HG02763 (cell line): ENCODE results near the gene SLC26A3.
"Not testable (repeated sequence)": the region's sequence is repeated elsewhere in the genome, so short reads cannot be mapped to it uniquely, and the experiment has no call there.

Source experiments
- ATAC-seq: cut with Tn5 transposase; IDR thresholded peaks from one replicate; pipeline ENCODE4 v1.9.1; 2021; ENCODE audit warnings: mild to moderate bottlenecking, moderate library complexity; ENCODE audit not compliant: unreplicated experiment

The SLC26A3 gene

GRCh38 chr7:107803009-107803610 lies at the start of gene SLC26A3:
TSS of gene SLC26A3 (minus strand) at chr7:107803223. CDS start at chr7:107794509, 8,714 bp downstream.
- ATAC-seq: no peak

GRCh38 chr7:107850643-107851042 lies 47.6 kb upstream of the SLC26A3 start:
- no peak for ATAC-seq

- ATAC-seq: no peak
Observed at GRCh38 chr7:107850216-107850615, 47.2 kb upstream of the SLC26A3 start.

- not testable (repeated sequence) for ATAC-seq
Observed at GRCh38 chr7:107848211-107848610, 45.2 kb upstream of the SLC26A3 start.

GRCh38 chr7:107847836-107848175 lies 44.8 kb upstream of the SLC26A3 start:
- ATAC-seq: not testable (repeated sequence)

GRCh38 chr7:107847168-107847835 lies 44.3 kb upstream of the SLC26A3 start:
- no peak for ATAC-seq

- no peak for ATAC-seq
Observed at GRCh38 chr7:107846324-107846723, 43.3 kb upstream of the SLC26A3 start.

- ATAC-seq: no peak
Observed at GRCh38 chr7:107843184-107843583, 40.2 kb upstream of the SLC26A3 start.

GRCh38 chr7:107842213-107842612 lies 39.2 kb upstream of the SLC26A3 start:
- ATAC-seq: no peak

GRCh38 chr7:107838816-107839565 lies 36.0 kb upstream of the SLC26A3 start:
- ATAC-seq: no peak

GRCh38 chr7:107838024-107838601 lies 35.1 kb upstream of the SLC26A3 start:
- no peak for ATAC-seq

- ATAC-seq: no peak
Observed at GRCh38 chr7:107837145-107837512, 34.1 kb upstream of the SLC26A3 start.

- no peak for ATAC-seq
Observed at GRCh38 chr7:107836237-107837144, 33.5 kb upstream of the SLC26A3 start.

- ATAC-seq: no peak
Observed at GRCh38 chr7:107834401-107834800, 31.4 kb upstream of the SLC26A3 start.

GRCh38 chr7:107833684-107834106 lies 30.7 kb upstream of the SLC26A3 start:
- no peak for ATAC-seq

GRCh38 chr7:107830420-107830819 lies 27.4 kb upstream of the SLC26A3 start:
- no peak for ATAC-seq

- no peak for ATAC-seq
Observed at GRCh38 chr7:107828540-107828939, 25.5 kb upstream of the SLC26A3 start.

- no peak for ATAC-seq
Observed at GRCh38 chr7:107827501-107827900, 24.5 kb upstream of the SLC26A3 start.

- ATAC-seq: no peak
Observed at GRCh38 chr7:107826451-107826850, 23.4 kb upstream of the SLC26A3 start.

- no peak for ATAC-seq
Observed at GRCh38 chr7:107824858-107825257, 21.8 kb upstream of the SLC26A3 start.

GRCh38 chr7:107818622-107819021 lies 15.6 kb upstream of the SLC26A3 start:
- ATAC-seq: no peak
